Hindlimb muscle (tissue), 1 donor: Measurements from ENCODE around the gene GPR50. TPM values are rescaled to one million over a fixed set of nuclear protein-coding genes. Genes with fewer than 3 reads are reported as not detected.

ENCODE experiments used
- DNase-seq: peaks from one replicate; pipeline ENCODE4 v3.0.0-alpha.2; 2013
- polyA plus RNA-seq: library from polyadenylated mRNA; unstranded; fragments of 120-200 nt; gene quantifications from one replicate; pipeline ENCODE4 v1.2.1, GENCODE V29; 2013; ENCODE audit not compliant: insufficient read length

Gene GPR50
- polyA plus RNA-seq, 1 donor, result 0.23 TPM

- DNase-seq, result peak; percentile 19
Measured at GRCh38 chrX:151227627-151228026, 51.2 kb downstream of the GPR50 start.

GRCh38 chrX:151228935-151229334 lies 52.6 kb downstream of the GPR50 start:
- no peak for DNase-seq

Other genes with a start within 250 kb of the GPR50 start
- 50.1 TPM for gene HMGB3, start 193.2 kb upstream of the GPR50 start, polyA plus RNA-seq
- gene VMA21, start 220.6 kb downstream of the GPR50 start, polyA plus RNA-seq, result 22.5 TPM